ENCODE measurements around the gene ZBTB16.

Gene ZBTB16

GRCh38 chr11:114073007-114073827 is 13.7 kb downstream of the ZBTB16 start:
- Histone ChIP-seq H3K27ac (no peak overlapping the region), H3K9ac (no peak overlapping the region), H3K27me3 (ENCODE audit: control insufficient read depth, insufficient read depth, low read length) (no peaks in the 10 kb centered on the region), H3K9me3 (ENCODE audit: control insufficient read depth, low read length) (no peaks in the 10 kb centered on the region), H3K4me2 (ENCODE audit: low read length) (no peak overlapping the region), H2AFZ (no peak overlapping the region), H3K4me1 (peaks cover 17% of the 10 kb centered on the region), H3K4me3 (ENCODE audit: low read depth, low read length) (no peak overlapping the region), H3K79me2 (peaks cover 43% of the 10 kb centered on the region), H3K36me3 (ENCODE audit: control insufficient read depth, insufficient read depth, low read length) (no peaks in the 10 kb centered on the region)
- TF ChIP-seq, protein P1, sequence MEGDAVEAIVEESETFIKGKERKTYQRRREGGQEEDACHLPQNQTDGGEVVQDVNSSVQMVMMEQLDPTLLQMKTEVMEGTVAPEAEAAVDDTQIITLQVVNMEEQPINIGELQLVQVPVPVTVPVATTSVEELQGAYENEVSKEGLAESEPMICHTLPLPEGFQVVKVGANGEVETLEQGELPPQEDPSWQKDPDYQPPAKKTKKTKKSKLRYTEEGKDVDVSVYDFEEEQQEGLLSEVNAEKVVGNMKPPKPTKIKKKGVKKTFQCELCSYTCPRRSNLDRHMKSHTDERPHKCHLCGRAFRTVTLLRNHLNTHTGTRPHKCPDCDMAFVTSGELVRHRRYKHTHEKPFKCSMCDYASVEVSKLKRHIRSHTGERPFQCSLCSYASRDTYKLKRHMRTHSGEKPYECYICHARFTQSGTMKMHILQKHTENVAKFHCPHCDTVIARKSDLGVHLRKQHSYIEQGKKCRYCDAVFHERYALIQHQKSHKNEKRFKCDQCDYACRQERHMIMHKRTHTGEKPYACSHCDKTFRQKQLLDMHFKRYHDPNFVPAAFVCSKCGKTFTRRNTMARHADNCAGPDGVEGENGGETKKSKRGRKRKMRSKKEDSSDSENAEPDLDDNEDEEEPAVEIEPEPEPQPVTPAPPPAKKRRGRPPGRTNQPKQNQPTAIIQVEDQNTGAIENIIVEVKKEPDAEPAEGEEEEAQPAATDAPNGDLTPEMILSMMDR (IDR thresholded peaks at IDR 0.05), result no peak

DNA sequence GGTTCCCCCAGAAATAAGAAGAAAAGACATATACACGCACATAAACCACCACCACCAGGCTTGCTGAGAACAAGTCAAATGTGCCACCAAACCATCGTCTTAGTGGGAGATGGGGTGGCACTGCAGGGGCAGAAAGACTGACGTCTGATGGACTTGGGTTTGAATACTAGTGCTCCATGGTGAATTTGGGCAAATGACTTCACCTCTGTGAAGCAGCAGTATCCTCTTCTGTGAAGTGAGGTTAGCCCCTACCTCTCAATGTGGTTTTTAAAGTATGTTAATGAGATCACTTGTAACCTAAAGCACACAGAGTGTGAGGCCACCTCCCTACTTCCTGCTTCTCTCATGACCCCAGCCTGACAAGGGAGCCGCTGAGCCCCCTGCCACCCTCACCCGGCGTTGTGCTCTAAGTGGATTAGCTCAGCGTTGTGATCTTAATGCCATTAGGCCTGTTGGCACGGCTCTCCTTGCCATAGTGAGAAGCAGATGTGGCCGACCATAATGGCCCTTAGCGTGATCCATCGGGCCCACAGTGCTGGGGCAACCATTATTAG is 14.4 kb downstream of the ZBTB16 start:
- no peaks in the 10 kb centered on the region for H3K36me3 ChIP-seq (ENCODE audit: control insufficient read depth, insufficient read depth, low read length)
- H3K79me2 ChIP-seq, result peaks cover 36% of the 10 kb centered on the region
- H3K4me3 ChIP-seq (ENCODE audit: low read depth, low read length), result no peak overlapping the region
- no peak overlapping the region for H3K4me2 ChIP-seq (ENCODE audit: low read length)
- no peaks in the 10 kb centered on the region for H3K27me3 ChIP-seq (ENCODE audit: control insufficient read depth, insufficient read depth, low read length)
- peaks cover 21% of the 10 kb centered on the region for H3K4me1 ChIP-seq
- no peak overlapping the region for H3K27ac ChIP-seq
- H3K9me3 ChIP-seq (ENCODE audit: control insufficient read depth, low read length), result no peaks in the 10 kb centered on the region
- H2AFZ ChIP-seq, result no peak overlapping the region
- H3K9ac ChIP-seq, result no peak overlapping the region
- TF ChIP-seq, protein P1 (IDR thresholded peaks at IDR 0.05), result no peak

GRCh38 chr11:114074546-114075343 is 15.2 kb downstream of the ZBTB16 start:
- Histone ChIP-seq H3K36me3 (ENCODE audit: control insufficient read depth, insufficient read depth, low read length) (no peaks in the 10 kb centered on the region), H3K27ac (no peak overlapping the region), H3K27me3 (ENCODE audit: control insufficient read depth, insufficient read depth, low read length) (no peaks in the 10 kb centered on the region), H3K4me2 (ENCODE audit: low read length) (no peak overlapping the region), H3K9ac (no peak overlapping the region), H2AFZ (no peak overlapping the region), H3K4me3 (ENCODE audit: low read depth, low read length) (no peak overlapping the region), H3K79me2 (peaks cover 36% of the 10 kb centered on the region), H3K4me1 (peaks cover 26% of the 10 kb centered on the region), H3K9me3 (ENCODE audit: control insufficient read depth, low read length) (no peaks in the 10 kb centered on the region)
- TF ChIP-seq, protein P1 (IDR thresholded peaks at IDR 0.05), result no peak

GRCh38 chr11:114075344-114075610 is 15.8 kb downstream of the ZBTB16 start:
- no peak overlapping the region for H3K4me3 ChIP-seq (ENCODE audit: low read depth, low read length)

More at GRCh38 chr11:114075344-114075610, 15.8 kb downstream of the ZBTB16 start:
- Histone ChIP-seq H3K9ac (no peak overlapping the region), H3K4me2 (ENCODE audit: low read length) (no peak overlapping the region), H3K27me3 (ENCODE audit: control insufficient read depth, insufficient read depth, low read length) (no peaks in the 10 kb centered on the region), H3K9me3 (ENCODE audit: control insufficient read depth, low read length) (no peaks in the 10 kb centered on the region), H3K4me1 (peaks cover 29% of the 10 kb centered on the region), H3K27ac (no peak overlapping the region), H3K36me3 (ENCODE audit: control insufficient read depth, insufficient read depth, low read length) (no peaks in the 10 kb centered on the region), H3K79me2 (peaks cover 35% of the 10 kb centered on the region), H2AFZ (no peak overlapping the region)
- TF ChIP-seq, protein P1 (IDR thresholded peaks at IDR 0.05), result no peak

Measured in parathyroid adenoma (tissue), 2 donors.